GM19043 (cell line): ENCODE results near the gene KIF26B.

Source experiments
- ATAC-seq: cut with Tn5 transposase; IDR thresholded peaks from one replicate; pipeline ENCODE4 v1.9.1; 2021; ENCODE audit warnings: low read depth; ENCODE audit not compliant: unreplicated experiment

Gene KIF26B

GRCh38 chr1:245484176-245484575 is 329.4 kb downstream of the KIF26B start:
- ATAC-seq: no peak

GRCh38 chr1:245485996-245486395 is 331.2 kb downstream of the KIF26B start:
- ATAC-seq: no peak

- ATAC-seq: no peak
Measured at GRCh38 chr1:245486775-245487470, 332.1 kb downstream of the KIF26B start.

- no peak for ATAC-seq
Measured at GRCh38 chr1:245488346-245489129, 333.8 kb downstream of the KIF26B start.

GRCh38 chr1:245489838-245490237 is 335.1 kb downstream of the KIF26B start:
- no peak for ATAC-seq

- no peak for ATAC-seq
Measured at GRCh38 chr1:245493029-245493428, 338.2 kb downstream of the KIF26B start.

GRCh38 chr1:245495681-245496080 is 340.9 kb downstream of the KIF26B start:
- ATAC-seq: no peak

- no peak for ATAC-seq
Measured at GRCh38 chr1:245500546-245500945, 345.8 kb downstream of the KIF26B start.

- no peak for ATAC-seq
Measured at GRCh38 chr1:245501633-245502032, 346.8 kb downstream of the KIF26B start.

GRCh38 chr1:245503548-245503947 is 348.8 kb downstream of the KIF26B start:
- ATAC-seq: no peak

GRCh38 chr1:245510144-245510543 is 355.4 kb downstream of the KIF26B start:
- ATAC-seq: no peak

GRCh38 chr1:245512181-245512888 is 357.6 kb downstream of the KIF26B start:
- ATAC-seq: no peak

GRCh38 chr1:245512980-245513578 is 358.3 kb downstream of the KIF26B start:
- ATAC-seq: no peak

GRCh38 chr1:245516284-245516759 is 361.5 kb downstream of the KIF26B start:
- ATAC-seq: no peak

GRCh38 chr1:245520611-245521010 is 365.8 kb downstream of the KIF26B start:
- ATAC-seq: no peak

- no peak for ATAC-seq
Measured at GRCh38 chr1:245526141-245526540, 371.4 kb downstream of the KIF26B start.

- no peak for ATAC-seq
Measured at GRCh38 chr1:245528258-245528635, 373.5 kb downstream of the KIF26B start.

- ATAC-seq: no peak
Measured at GRCh38 chr1:245530937-245531336, 376.2 kb downstream of the KIF26B start.

GRCh38 chr1:245537992-245538391 is 383.2 kb downstream of the KIF26B start:
- ATAC-seq: no peak

GRCh38 chr1:245538671-245539070 is 383.9 kb downstream of the KIF26B start:
- ATAC-seq: no peak

GRCh38 chr1:245541369-245541768 is 386.6 kb downstream of the KIF26B start:
- ATAC-seq: no peak
